Transverse colon (tissue), 4 donors: ENCODE measurements around the gene TH.
"Not testable (repeated sequence)": the region's sequence is repeated elsewhere in the genome, so short reads cannot be mapped to it uniquely, and the experiment has no call there.

Experiments
- EP300 ChIP-seq: sonication (generic); formaldehyde crosslinking; IDR thresholded peaks from one replicate; pipeline ENCODE4 v1.6.1; 2017; ENCODE audit warnings: antibody characterized with exemption, low read depth
- POLR2A ChIP-seq: fragments of 450-650 bp; IDR thresholded peaks from one replicate; pipeline ENCODE4 v1.6.1; 2016; ENCODE audit warnings: antibody characterized with exemption, mild to moderate bottlenecking, moderate library complexity
- POLR2AphosphoS5 ChIP-seq, 3 donors: sonication (generic); formaldehyde crosslinking; IDR thresholded peaks; one replicate each; pipeline ENCODE4 v1.6.1; 2016; ENCODE audit warnings: antibody characterized with exemption in 3 of 3
- TF ChIP-seq, protein P1 (sequence below), 5 experiments: fragments of 200-600 bp in 3 of 5; fragments of 450-650 bp in 2 of 5; sonication (generic) in 3 of 5; IDR thresholded peaks; 1 replicate in 2 of 5; 2 replicates in 3 of 5; pipeline ENCODE4 v1.5.1; 2016 to 2017; ENCODE audit warnings: antibody characterized with exemption in 5 of 5, inconsistent platforms in 3 of 5, mild to moderate bottlenecking in 2 of 5, moderate library complexity in 1 of 5

DNA sequence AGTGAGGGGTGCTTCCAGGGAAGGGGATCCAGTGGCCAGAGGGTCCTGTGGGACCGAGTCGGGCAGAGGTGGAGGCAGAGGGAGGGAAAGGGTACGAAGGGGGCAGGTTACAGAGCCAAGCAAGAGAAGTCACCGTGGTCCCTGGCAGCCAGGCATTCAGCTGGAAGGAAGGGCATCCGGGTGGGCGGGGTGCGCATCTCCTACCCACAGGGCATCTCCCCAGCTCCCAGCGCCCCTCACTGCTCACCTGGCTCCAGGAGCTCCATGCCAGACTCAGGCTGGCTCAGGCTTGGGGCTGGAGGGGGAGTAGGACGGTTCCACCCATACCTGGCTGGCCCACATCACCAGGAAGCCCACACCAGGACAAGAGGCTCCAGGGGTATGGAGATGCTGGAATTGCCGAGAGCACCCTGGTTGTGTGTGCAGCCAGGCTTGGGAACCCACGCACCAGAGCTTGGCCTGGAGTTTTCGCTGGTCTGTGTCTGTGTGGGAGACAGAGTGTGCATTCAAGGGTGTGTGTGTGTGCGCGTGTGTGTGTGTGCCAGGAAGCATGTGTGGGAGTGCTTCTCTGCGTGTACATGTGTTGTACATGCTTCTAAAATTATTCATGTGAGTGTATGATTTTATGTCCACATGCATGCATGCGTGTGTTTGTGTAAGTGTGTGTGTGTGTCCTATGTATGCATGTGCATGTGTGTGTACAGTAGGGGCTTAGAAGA is 6.6 kb upstream of the TH start:
- TF ChIP-seq, protein P1, sequence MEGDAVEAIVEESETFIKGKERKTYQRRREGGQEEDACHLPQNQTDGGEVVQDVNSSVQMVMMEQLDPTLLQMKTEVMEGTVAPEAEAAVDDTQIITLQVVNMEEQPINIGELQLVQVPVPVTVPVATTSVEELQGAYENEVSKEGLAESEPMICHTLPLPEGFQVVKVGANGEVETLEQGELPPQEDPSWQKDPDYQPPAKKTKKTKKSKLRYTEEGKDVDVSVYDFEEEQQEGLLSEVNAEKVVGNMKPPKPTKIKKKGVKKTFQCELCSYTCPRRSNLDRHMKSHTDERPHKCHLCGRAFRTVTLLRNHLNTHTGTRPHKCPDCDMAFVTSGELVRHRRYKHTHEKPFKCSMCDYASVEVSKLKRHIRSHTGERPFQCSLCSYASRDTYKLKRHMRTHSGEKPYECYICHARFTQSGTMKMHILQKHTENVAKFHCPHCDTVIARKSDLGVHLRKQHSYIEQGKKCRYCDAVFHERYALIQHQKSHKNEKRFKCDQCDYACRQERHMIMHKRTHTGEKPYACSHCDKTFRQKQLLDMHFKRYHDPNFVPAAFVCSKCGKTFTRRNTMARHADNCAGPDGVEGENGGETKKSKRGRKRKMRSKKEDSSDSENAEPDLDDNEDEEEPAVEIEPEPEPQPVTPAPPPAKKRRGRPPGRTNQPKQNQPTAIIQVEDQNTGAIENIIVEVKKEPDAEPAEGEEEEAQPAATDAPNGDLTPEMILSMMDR (IDR thresholded peaks at IDR 0.05): not testable (repeated sequence)
- not testable (repeated sequence) for TF ChIP-seq POLR2A; POLR2AphosphoS5 (IDR thresholded peaks at IDR 0.05); EP300
